Ectodermal cell (in vitro differentiated cells): ENCODE results near the gene CD164L2.

Experiments used
- H3K27ac ChIP-seq: 2 replicates; pipeline ENCODE4 v1.7.0; 2013; ENCODE audit warnings: mild to moderate bottlenecking, low read depth, low read length; ENCODE audit not compliant: insufficient read depth, poor library complexity, severe bottlenecking
- H3K27me3 ChIP-seq: 2 replicates; pipeline ENCODE4 v1.7.0; 2013; ENCODE audit warnings: mild to moderate bottlenecking, low read length; ENCODE audit not compliant: insufficient read depth, control insufficient read depth, poor library complexity, severe bottlenecking
- H3K36me3 ChIP-seq: one replicate; pipeline ENCODE4 v1.7.0; 2013; ENCODE audit warnings: low read length; ENCODE audit not compliant: control insufficient read depth, insufficient read depth
- H3K4me1 ChIP-seq: one replicate; pipeline ENCODE4 v1.7.0; 2013; ENCODE audit warnings: low read length; ENCODE audit not compliant: control insufficient read depth, insufficient read depth
- H3K4me3 ChIP-seq: 2 replicates; pipeline ENCODE4 v1.7.0; 2013; ENCODE audit warnings: low read depth, low read length, control low read depth; ENCODE audit not compliant: insufficient read depth
- H3K9me3 ChIP-seq: 2 replicates; pipeline ENCODE4 v1.7.0; 2013; ENCODE audit warnings: mild to moderate bottlenecking, low read length, moderate library complexity; ENCODE audit not compliant: control insufficient read depth
- WGBS, 2 experiments: methylation state at CpG; one replicate each; pipeline ENCODE4 v1.1.7; 2013; ENCODE audit warnings: missing lambda C conversion rate in 2 of 2; 5-methylcytosine and 5-hydroxymethylcytosine counted together

Gene CD164L2

GRCh38 chr1:27364696-27365371, 18.3 kb downstream of the CD164L2 start:
- Histone ChIP-seq H3K4me1 (peaks cover 36% of the 10 kb centered on the region), H3K9me3 (no peaks in the 10 kb centered on the region), H3K36me3 (no peaks in the 10 kb centered on the region), H3K27ac (peak overlapping the region; percentile 80), H3K27me3 (peaks cover 20% of the 10 kb centered on the region), H3K4me3 (peak overlapping the region; percentile 7)
- 73 to 74% methylated on average over 11 of the region's 11 CpGs for WGBS, 2 experiments

- no peaks in the 10 kb centered on the region for H3K9me3 ChIP-seq
- H3K27me3 ChIP-seq: peaks cover 28% of the 10 kb centered on the region
- 72 to 75% methylated on average over 26 of the region's 26 CpGs for WGBS, 2 experiments
- H3K36me3 ChIP-seq: no peaks in the 10 kb centered on the region
- H3K27ac ChIP-seq: peak overlapping the region; percentile 80
- peaks cover 36% of the 10 kb centered on the region for H3K4me1 ChIP-seq
- H3K4me3 ChIP-seq: no peak overlapping the region
Measured at GRCh38 chr1:27363766-27364695, 19.1 kb downstream of the CD164L2 start.

GRCh38 chr1:27361553-27361952, 21.6 kb downstream of the CD164L2 start:
- H3K36me3 ChIP-seq: no peaks in the 10 kb centered on the region
- no peak overlapping the region for H3K4me3 ChIP-seq
- peaks cover 43% of the 10 kb centered on the region for H3K27me3 ChIP-seq
- H3K27ac ChIP-seq: no peak overlapping the region
- 93 to 94% methylated on average over 8 of the region's 8 CpGs for WGBS, 2 experiments
- H3K9me3 ChIP-seq: no peaks in the 10 kb centered on the region
- H3K4me1 ChIP-seq: peaks cover 24% of the 10 kb centered on the region

GRCh38 chr1:27361044-27361402, 22.1 kb downstream of the CD164L2 start:
- Histone ChIP-seq H3K4me1 (peaks cover 26% of the 10 kb centered on the region), H3K36me3 (no peaks in the 10 kb centered on the region), H3K4me3 (peak overlapping the region; percentile 45), H3K9me3 (no peaks in the 10 kb centered on the region), H3K27ac (no peak overlapping the region), H3K27me3 (peaks cover 43% of the 10 kb centered on the region)
- WGBS, 2 experiments: 33 to 36% methylated on average over 21 of the region's 21 CpGs

GRCh38 chr1:27360159-27361043, 22.7 kb downstream of the CD164L2 start:
- Histone ChIP-seq H3K27me3 (peaks cover 43% of the 10 kb centered on the region), H3K9me3 (no peaks in the 10 kb centered on the region), H3K4me3 (peak overlapping the region; percentile 45), H3K4me1 (peaks cover 26% of the 10 kb centered on the region), H3K36me3 (no peaks in the 10 kb centered on the region), H3K27ac (no peak overlapping the region)
- WGBS, 2 experiments: 5% methylated on average over 68 to 70 of the region's 71 CpGs

GRCh38 chr1:27359822-27360158, 23.3 kb downstream of the CD164L2 start:
- no peak overlapping the region for H3K27ac ChIP-seq
- H3K9me3 ChIP-seq: no peaks in the 10 kb centered on the region
- 58 to 65% methylated on average over 9 of the region's 9 CpGs for WGBS, 2 experiments
- H3K36me3 ChIP-seq: no peaks in the 10 kb centered on the region
- peak overlapping the region; percentile 45 for H3K4me3 ChIP-seq
- H3K27me3 ChIP-seq: peaks cover 43% of the 10 kb centered on the region
- peaks cover 21% of the 10 kb centered on the region for H3K4me1 ChIP-seq

GRCh38 chr1:27358928-27359313, 24.2 kb downstream of the CD164L2 start:
- H3K4me3 ChIP-seq: no peak overlapping the region
- H3K27ac ChIP-seq: no peak overlapping the region
- H3K9me3 ChIP-seq: no peaks in the 10 kb centered on the region
- WGBS, 2 experiments: 92 to 94% methylated on average over 5 of the region's 5 CpGs
- peaks cover 43% of the 10 kb centered on the region for H3K27me3 ChIP-seq
- H3K36me3 ChIP-seq: no peaks in the 10 kb centered on the region
- H3K4me1 ChIP-seq: peaks cover 14% of the 10 kb centered on the region

- 94 to 96% methylated on average over 21 of the region's 21 CpGs for WGBS, 2 experiments
- peaks cover 43% of the 10 kb centered on the region for H3K27me3 ChIP-seq
- no peak overlapping the region for H3K4me3 ChIP-seq
- H3K36me3 ChIP-seq: no peaks in the 10 kb centered on the region
- peaks cover 8% of the 10 kb centered on the region for H3K4me1 ChIP-seq
- H3K9me3 ChIP-seq: no peaks in the 10 kb centered on the region
- H3K27ac ChIP-seq: no peak overlapping the region
Measured at GRCh38 chr1:27358038-27358927, 24.9 kb downstream of the CD164L2 start.

- Histone ChIP-seq H3K4me3 (no peak overlapping the region), H3K27ac (no peak overlapping the region), H3K4me1 (peaks cover 8% of the 10 kb centered on the region), H3K9me3 (no peaks in the 10 kb centered on the region), H3K27me3 (peaks cover 43% of the 10 kb centered on the region), H3K36me3 (no peaks in the 10 kb centered on the region)
- WGBS, 2 experiments: 34 to 35% methylated on average over 40 of the region's 40 CpGs
Measured at GRCh38 chr1:27357281-27358037, 25.7 kb downstream of the CD164L2 start.
